ENCODE results near the gene C2CD4D.

DNA sequence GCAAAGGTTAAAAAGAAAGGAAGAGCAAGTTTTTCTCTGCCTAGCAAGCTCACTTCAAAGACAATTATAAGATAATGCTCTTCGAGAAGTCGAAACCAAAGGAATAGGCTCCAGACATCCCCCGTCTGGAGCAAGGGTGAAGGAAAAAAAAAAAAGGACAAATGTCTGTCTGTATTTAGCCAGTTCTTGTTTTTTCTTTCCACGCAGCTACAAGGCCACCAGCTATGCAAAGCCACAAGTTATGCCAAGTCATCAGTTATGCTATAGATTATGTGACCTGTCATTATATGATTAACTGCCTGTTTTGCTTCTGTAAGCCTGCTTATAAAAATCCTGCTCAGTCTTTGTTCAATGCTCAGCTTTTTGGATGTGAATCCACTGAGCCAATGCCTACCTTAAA lies 16.3 kb upstream of the C2CD4D start:
- TF ChIP-seq POLR2A (IDR thresholded peaks at IDR 0.05) (no peak), CTCF (IDR thresholded peaks at IDR 0.05) (no peak)
